ENCODE data around the gene ILDR2. TPM values are rescaled to one million over a fixed set of nuclear protein-coding genes. Genes with fewer than 3 reads are reported as not detected.

The ILDR2 gene
- total RNA-seq, 4 donors from 2014 or later = 0.04 to 0.57 (median 0.21) TPM; not detected in 1

DNA sequence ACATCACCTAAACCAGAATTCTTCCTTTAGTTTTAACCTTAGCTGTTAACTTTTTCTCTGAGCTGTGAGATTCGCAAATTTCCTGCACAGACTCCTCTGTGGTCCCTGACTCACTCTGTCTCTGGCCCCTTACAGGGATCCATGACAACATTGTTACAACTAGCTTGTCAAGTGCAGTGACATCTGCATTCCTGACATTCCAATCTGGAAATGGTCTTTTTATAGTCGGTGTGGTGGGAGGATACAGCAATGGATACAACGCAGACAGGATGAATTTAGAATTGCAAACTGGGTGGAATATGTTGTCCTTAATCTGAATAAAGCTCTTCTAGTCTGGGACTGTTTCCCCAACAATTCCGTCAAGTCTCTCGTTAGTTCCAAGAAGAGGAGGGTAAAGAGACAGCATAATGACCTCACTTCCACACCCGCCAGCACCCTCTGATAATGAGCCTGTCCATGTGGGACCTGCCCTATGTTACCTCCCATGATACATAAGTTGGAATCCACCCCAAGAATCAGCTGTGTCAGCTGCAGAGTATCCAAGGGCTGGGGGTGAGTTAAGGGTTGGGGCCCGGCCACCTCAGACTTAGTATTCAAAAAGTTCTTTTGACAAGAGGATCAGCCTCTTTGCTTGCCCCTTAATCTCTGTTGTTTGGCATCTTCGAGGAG, 49.4 kb downstream of the ILDR2 start:
- 71 to 73% methylated on average over 8 of the region's 8 CpGs for WGBS, 2 donors
- intact Hi-C loops (cut with DNase I) = no loop called here
- no peak for TF ChIP-seq POLR2A (IDR thresholded peaks at IDR 0.05)
- TF ChIP-seq, protein P1, sequence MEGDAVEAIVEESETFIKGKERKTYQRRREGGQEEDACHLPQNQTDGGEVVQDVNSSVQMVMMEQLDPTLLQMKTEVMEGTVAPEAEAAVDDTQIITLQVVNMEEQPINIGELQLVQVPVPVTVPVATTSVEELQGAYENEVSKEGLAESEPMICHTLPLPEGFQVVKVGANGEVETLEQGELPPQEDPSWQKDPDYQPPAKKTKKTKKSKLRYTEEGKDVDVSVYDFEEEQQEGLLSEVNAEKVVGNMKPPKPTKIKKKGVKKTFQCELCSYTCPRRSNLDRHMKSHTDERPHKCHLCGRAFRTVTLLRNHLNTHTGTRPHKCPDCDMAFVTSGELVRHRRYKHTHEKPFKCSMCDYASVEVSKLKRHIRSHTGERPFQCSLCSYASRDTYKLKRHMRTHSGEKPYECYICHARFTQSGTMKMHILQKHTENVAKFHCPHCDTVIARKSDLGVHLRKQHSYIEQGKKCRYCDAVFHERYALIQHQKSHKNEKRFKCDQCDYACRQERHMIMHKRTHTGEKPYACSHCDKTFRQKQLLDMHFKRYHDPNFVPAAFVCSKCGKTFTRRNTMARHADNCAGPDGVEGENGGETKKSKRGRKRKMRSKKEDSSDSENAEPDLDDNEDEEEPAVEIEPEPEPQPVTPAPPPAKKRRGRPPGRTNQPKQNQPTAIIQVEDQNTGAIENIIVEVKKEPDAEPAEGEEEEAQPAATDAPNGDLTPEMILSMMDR (IDR thresholded peaks at IDR 0.05) = no peak
- H3K9me3 ChIP-seq = no peaks in the 10 kb centered on the region
- H3K27ac ChIP-seq = no peak overlapping the region
- H3K27me3 ChIP-seq = peaks cover 0 to 21% (median 2%) of the 10 kb centered on the region in 4 donors
- H3K4me3 ChIP-seq = no peak overlapping the region
- peaks cover 0 to 4% (median 1%) of the 10 kb centered on the region in 3 donors for H3K4me1 ChIP-seq
- no peak for DNase-seq
- no peaks in the 10 kb centered on the region for H3K36me3 ChIP-seq

DNA sequence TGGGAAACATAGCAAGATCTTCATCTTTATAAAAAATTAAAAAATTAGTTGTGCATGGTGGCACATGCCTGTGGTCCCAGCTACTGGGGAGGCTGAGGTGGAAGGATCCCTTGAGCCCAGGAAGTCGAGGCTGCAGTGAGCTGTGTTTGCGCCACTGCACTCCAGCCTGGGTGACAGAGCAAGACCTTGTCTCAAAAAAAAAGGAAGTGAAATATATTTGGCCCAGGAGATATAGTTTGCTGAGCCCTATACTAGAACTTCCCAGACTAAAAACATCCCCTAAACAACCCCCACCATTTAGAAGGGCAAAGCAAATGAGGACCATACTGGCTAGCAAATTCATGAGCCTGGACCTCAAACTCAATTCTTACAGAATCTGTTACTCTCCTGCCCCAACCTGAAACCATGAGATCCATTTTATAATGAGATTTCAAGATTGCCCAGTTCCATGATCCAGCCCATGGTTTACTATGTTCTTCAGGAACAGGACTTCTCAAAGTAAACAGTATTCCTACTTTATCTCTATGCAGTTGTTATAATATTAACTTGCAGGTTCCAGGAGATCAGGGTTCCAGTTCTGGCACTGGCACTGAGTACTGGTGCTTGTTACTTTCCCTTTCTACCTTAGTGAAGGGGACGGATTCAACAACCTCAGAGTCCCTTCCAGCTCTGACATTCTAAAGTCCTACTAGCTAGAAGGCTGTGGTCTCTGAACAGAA, 50.4 kb downstream of the ILDR2 start:
- H3K27ac ChIP-seq = no peak overlapping the region
- 50 to 68% methylated on average over 3 of the region's 3 CpGs for WGBS, 2 donors
- no peak for DNase-seq

DNA sequence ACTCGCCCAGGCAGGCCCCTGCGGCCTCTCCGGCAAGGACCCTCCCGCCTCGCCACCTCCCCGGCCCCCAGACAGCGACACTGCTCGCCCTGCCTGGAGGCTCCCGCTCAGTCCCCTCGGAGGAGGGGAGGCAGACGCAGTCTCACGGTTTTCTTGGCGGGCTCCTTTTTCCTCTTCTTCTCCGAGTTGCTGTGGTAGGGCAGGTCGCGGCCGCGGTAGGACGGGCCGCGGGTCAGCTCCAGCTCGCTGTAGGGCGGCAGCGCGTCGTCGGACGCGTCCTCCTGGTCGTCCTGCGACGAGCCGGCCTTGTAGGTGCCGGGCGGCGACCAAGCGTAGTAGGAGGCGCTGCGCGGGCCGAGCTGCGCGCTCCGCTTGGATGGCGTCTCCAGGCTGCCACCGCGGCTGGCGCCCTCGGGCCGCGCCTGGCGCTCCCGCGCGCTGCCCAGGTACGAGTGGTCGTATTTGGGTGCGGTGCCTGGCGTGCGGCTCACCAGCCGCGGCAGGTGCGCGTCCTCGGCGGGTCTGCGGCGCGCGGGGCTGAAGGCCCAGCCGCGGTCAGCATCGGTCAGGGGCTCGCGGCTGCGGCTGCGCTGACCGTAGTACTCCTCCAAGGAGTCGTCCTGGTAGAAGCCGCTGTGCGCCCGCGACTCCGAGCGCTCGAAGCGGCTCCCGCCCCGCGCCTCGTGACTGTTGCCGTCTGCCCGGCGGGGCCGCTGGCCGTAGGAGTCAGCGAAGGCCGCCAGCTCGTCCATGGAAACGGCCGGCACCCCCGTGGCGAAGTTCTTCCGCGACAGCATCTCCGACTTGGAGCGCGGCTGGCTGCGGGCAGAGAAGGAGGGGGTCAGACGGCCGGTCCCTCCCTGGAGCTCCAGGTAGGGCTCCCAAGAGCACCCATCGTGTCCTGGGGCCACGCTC, 54.5 kb downstream of the ILDR2 start:
- TF ChIP-seq POLR2A (IDR thresholded peaks at IDR 0.05) = no peak
- TF ChIP-seq, protein P1 (IDR thresholded peaks at IDR 0.05) = no peak
- intact Hi-C loops (cut with DNase I) = no loop called here
- H3K4me3 ChIP-seq = peak overlapping the region; percentile 17 to 62 (median 38)

More for the DNA sequence above, 50.4 kb downstream of the ILDR2 start:
- Histone ChIP-seq H3K4me1 (peaks cover 0 to 14% (median 2%) of the 10 kb centered on the region in 3 donors), H3K4me3 (no peak overlapping the region), H3K36me3 (no peaks in the 10 kb centered on the region), H3K9me3 (no peaks in the 10 kb centered on the region), H3K27me3 (peaks cover 0 to 31% (median 4%) of the 10 kb centered on the region in 4 donors)
- intact Hi-C loops (cut with DNase I) = no loop called here
- no peak for TF ChIP-seq POLR2A (IDR thresholded peaks at IDR 0.05)
- TF ChIP-seq, protein P1 (IDR thresholded peaks at IDR 0.05) = no peak

DNA sequence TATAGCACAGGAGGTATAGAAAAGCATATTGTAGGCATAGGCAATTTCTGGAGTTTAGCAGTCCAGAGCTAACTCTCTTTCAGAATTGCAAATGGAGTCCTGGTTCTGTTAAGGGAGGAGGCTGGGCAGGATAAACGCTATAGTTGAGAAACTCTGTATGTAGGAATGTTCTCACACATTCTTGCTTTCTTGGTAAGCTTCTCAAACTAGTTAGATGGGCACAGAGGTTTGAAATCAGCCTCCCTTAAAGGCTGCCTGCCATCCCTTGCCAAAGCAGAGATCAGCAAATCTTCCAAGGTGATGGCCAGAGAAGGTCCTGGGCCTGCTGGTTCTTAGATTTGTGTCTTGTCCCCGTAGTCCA, 56.4 kb downstream of the ILDR2 start:
- intact Hi-C loops (cut with DNase I) = no loop called here
- WGBS, 2 donors = 86 to 88% methylated on average over 2 of the region's 2 CpGs

More for the DNA sequence above, 54.5 kb downstream of the ILDR2 start:
- peaks cover 0 to 65% (median 4%) of the 10 kb centered on the region in 4 donors for H3K27me3 ChIP-seq
- 31% methylated on average over 13 of the region's 113 CpGs; no CpG with 5 or more reads in 1 of the 2 donors for WGBS, 2 donors
- no peaks in the 10 kb centered on the region for H3K36me3 ChIP-seq
- no peaks in the 10 kb centered on the region for H3K9me3 ChIP-seq
- no peak overlapping the region for H3K27ac ChIP-seq
- DNase-seq = no peak
- peaks cover 0 to 14% (median 2%) of the 10 kb centered on the region in 3 donors for H3K4me1 ChIP-seq

More for the DNA sequence above, 56.4 kb downstream of the ILDR2 start:
- no peak overlapping the region for H3K4me3 ChIP-seq
- no peak for TF ChIP-seq POLR2A (IDR thresholded peaks at IDR 0.05)
- TF ChIP-seq, protein P1 (IDR thresholded peaks at IDR 0.05) = no peak
- peaks cover 0 to 65% (median 4%) of the 10 kb centered on the region in 4 donors for H3K27me3 ChIP-seq
- no peaks in the 10 kb centered on the region for H3K9me3 ChIP-seq
- no peak for DNase-seq
- peaks cover 0 to 14% (median 2%) of the 10 kb centered on the region in 3 donors for H3K4me1 ChIP-seq
- H3K36me3 ChIP-seq = no peaks in the 10 kb centered on the region
- H3K27ac ChIP-seq = no peak overlapping the region

All from esophagus squamous epithelium (tissue), 5 donors.